GM12878 (cell line): ENCODE data around the gene RNF169. TPM values are rescaled to one million over a fixed set of nuclear protein-coding genes. Genes with fewer than 3 reads are reported as not detected.

Experiments used
- ATAC-seq: fragments of 200-7000 bp; cut with Tn5 transposase; 3 replicates; pipeline ENCODE4 v1.9.1; 2020; ENCODE audit warnings: mild to moderate bottlenecking, moderate library complexity
- BruUV-seq: library from RNA; stranded (reverse); fragments of 400-500 nt; replicated peaks from 2 replicates; lab custom pipeline; 2021; lab: Mats Ljungman, UMichigan
- CTCF ChIA-PET: fragments of 300-600 bp; sonication (Branson Sonifier 250); formaldehyde crosslinking; extraction: SDS; loops from one replicate; lab custom pipeline; 2021; ENCODE audit warnings: inconsistent platforms; lab: Yijun Ruan, JAX
- POLR2A ChIA-PET: fragments of 350-600 bp; formaldehyde crosslinking; extraction: SDS; loops from one replicate; lab custom pipeline; 2021; ENCODE audit warnings: inconsistent platforms; lab: Charles Lee
- RAD21 ChIA-PET: fragments of 300-600 bp; sonication (Branson Sonifier 250); formaldehyde crosslinking; loops from one replicate; lab custom pipeline; 2023; ENCODE audit warnings: antibody characterized with exemption; ENCODE audit not compliant: unreplicated experiment; lab: Charles Lee
- SMC1A ChIA-PET: fragments of 300-600 bp; sonication (Branson Sonifier 250); formaldehyde crosslinking; loops from one replicate; lab custom pipeline; 2023; ENCODE audit not compliant: unreplicated experiment, uncharacterized antibody; lab: Charles Lee
- DNase-seq: peaks from one replicate; pipeline ENCODE4 v3.0.0-alpha.2; 2011; ENCODE audit warnings: low read depth, low spot score
- FAIRE-seq: peaks from 3 replicates; lab custom pipeline; 2011; peaks lifted over from hg19 to GRCh38; lab: Jason Lieb, UNC
- H2AFZ ChIP-seq: 2 replicates; pipeline ENCODE4 v1.6.0; 2011; ENCODE audit warnings: low read depth, low read length, control low read depth; ENCODE audit not compliant: control insufficient read depth
- H3K27ac ChIP-seq: 2 replicates; pipeline ENCODE4 v1.5.1; 2011; ENCODE audit warnings: control low read depth; ENCODE audit not compliant: control insufficient read depth, insufficient read depth
- H3K27me3 ChIP-seq, 2 experiments: replicated peaks in 1 of 2; 2 replicates each; pipeline versions ENCODE4 v1.6.0 to v1.6.1; 2011; ENCODE audit warnings: low read length in 1 of 2; ENCODE audit not compliant: control insufficient read depth in 2 of 2, insufficient read depth in 2 of 2
- H3K36me3 ChIP-seq, 2 experiments: 2 replicates each; pipeline ENCODE4 v1.5.1; 2011; ENCODE audit warnings: low read length in 1 of 2; ENCODE audit not compliant: control insufficient read depth in 2 of 2, insufficient read depth in 2 of 2
- H3K4me1 ChIP-seq: 2 replicates; pipeline ENCODE4 v1.6.1; 2011; ENCODE audit warnings: mild to moderate bottlenecking, low read length, moderate library complexity, mixed read lengths; ENCODE audit not compliant: control insufficient read depth, insufficient read depth
- H3K4me2 ChIP-seq: 2 replicates; pipeline ENCODE4 v1.6.0; 2011; ENCODE audit warnings: control low read depth; ENCODE audit not compliant: control insufficient read depth, insufficient read depth
- H3K4me3 ChIP-seq: fragments of 200-600 bp; sonication (generic); 2 replicates; pipeline ENCODE4 v1.5.1; 2016
- H3K79me2 ChIP-seq: 2 replicates; pipeline ENCODE4 v1.6.0; 2011; ENCODE audit warnings: low read length; ENCODE audit not compliant: control insufficient read depth, insufficient read depth
- H3K9ac ChIP-seq: 2 replicates; pipeline ENCODE4 v1.8.0; 2011; ENCODE audit warnings: low read length, control low read depth, mixed read lengths; ENCODE audit not compliant: control insufficient read depth, insufficient read depth
- H3K9me3 ChIP-seq: replicated peaks from 3 replicates; pipeline ENCODE4 v1.5.1; 2011; ENCODE audit warnings: mild to moderate bottlenecking, low read length; ENCODE audit not compliant: control insufficient read depth, insufficient read depth
- H4K20me1 ChIP-seq: 2 replicates; pipeline ENCODE4 v1.6.0; 2011; ENCODE audit not compliant: control insufficient read depth, insufficient read depth
- BRCA1 ChIP-seq: IDR thresholded peaks from 2 replicates; pipeline ENCODE4 v1.6.1; 2011; ENCODE audit warnings: low read depth, low read length, improper control_type of control experiment
- IRF3 ChIP-seq: fragments of 450-650 bp; IDR thresholded peaks from 2 replicates; pipeline ENCODE4 v1.6.1; 2014; ENCODE audit warnings: mild to moderate bottlenecking
- KAT2A ChIP-seq: conservative IDR thresholded peaks from 2 replicates; pipeline ENCODE4 v1.6.1; 2011; ENCODE audit warnings: low read depth, low read length; ENCODE audit not compliant: control insufficient read depth
- NR2C1 ChIP-seq: fragments of 450-650 bp; IDR thresholded peaks from 2 replicates; pipeline ENCODE4 v1.6.1; 2017; ENCODE audit warnings: antibody characterized with exemption, mild to moderate bottlenecking, moderate library complexity
- PRDM15 ChIP-seq: fragments of 450-650 bp; formaldehyde crosslinking; IDR thresholded peaks from 2 replicates; pipeline ENCODE4 v1.4.0; 2020; ENCODE audit warnings: mild to moderate bottlenecking, moderate library complexity
- RAD21 ChIP-seq: IDR thresholded peaks from 2 replicates; pipeline ENCODE4 v1.6.1; 2011; ENCODE audit warnings: mild to moderate bottlenecking, low read depth, low read length, moderate library complexity; ENCODE audit not compliant: insufficient read depth
- SIX5 ChIP-seq: IDR thresholded peaks from 2 replicates; pipeline ENCODE4 v1.6.1; 2011; ENCODE audit warnings: mild to moderate bottlenecking, low read depth, low read length, moderate library complexity; ENCODE audit not compliant: severe bottlenecking
- STAT1 ChIP-seq: fragments of 450-650 bp; conservative IDR thresholded peaks from 2 replicates; pipeline ENCODE4 v1.6.1; 2014; ENCODE audit warnings: antibody characterized with exemption, mild to moderate bottlenecking
- YY1 ChIP-seq: IDR thresholded peaks from 2 replicates; pipeline ENCODE4 v1.6.1; 2011; ENCODE audit warnings: low read depth, mild to moderate bottlenecking, low read length
- WGBS: methylation state at CpG from one replicate; pipeline ENCODE4 v1.1.6; 2016; ENCODE audit warnings: low lambda C conversion rate; ENCODE audit not compliant: insufficient replicate concordance, insufficient coverage; ENCODE audit errors: missing lambda C conversion rate; 5-methylcytosine and 5-hydroxymethylcytosine counted together
- in situ Hi-C: fragments of 300-500 bp; cut with MboI; formaldehyde crosslinking; loops from 9 replicates; pipeline ENCODE4 v1.14.3; 2018; ENCODE audit warnings: mixed read lengths
- intact Hi-C: fragments of 100-400 bp; cut with micrococcal nuclease; formaldehyde crosslinking; loops from one replicate; pipeline ENCODE4 v1.14.2; 2022; ENCODE audit not compliant: unreplicated experiment
- polyA plus RNA-seq, 11 experiments: library from polyadenylated mRNA; depleted of rRNA in 4 of 11; unstranded in 6 of 11; stranded (reverse) in 5 of 11; fragments of >200 nt; fragmentation: Nextera tagmentation in 4 of 11; fragmentation: Illumina TruSeq in 1 of 11; extraction: Ambion mirVana in 4 of 11; extraction: Trizol in 1 of 11; gene quantifications; 1 replicate in 1 of 11; 2 replicates in 10 of 11; pipeline versions ENCODE4 v1.2.1 to v1.2.3, GENCODE V29; 2011 to 2016; ENCODE audit warnings: inconsistent platforms in 2 of 11, missing spikeins in 2 of 11, low read depth in 1 of 11
- total RNA-seq, 4 experiments: library from RNA; depleted of rRNA in 3 of 4; stranded (reverse); fragments of >200 nt in 3 of 4; fragmentation: Illumina TruSeq in 1 of 4; extraction: Trizol in 1 of 4; gene quantifications; 2 replicates each; pipeline versions ENCODE4 v1.2.1 to v1.2.3, GENCODE V29; 2013 to 2021
- TF ChIP-seq, protein P1 (sequence below): fragments of 150-350 bp; IDR thresholded peaks from 2 replicates; pipeline ENCODE4 v1.6.1; 2014; ENCODE audit warnings: mild to moderate bottlenecking, low read depth, low read length

RNF169 gene
- total and polyA plus RNA-seq, 10 of the 15 experiments (the other 5 are each of a cell fraction or from before 2014, with no cell fraction given), result 0.32 to 13.2 (median 6.4) TPM

- TF ChIP-seq, protein P1, sequence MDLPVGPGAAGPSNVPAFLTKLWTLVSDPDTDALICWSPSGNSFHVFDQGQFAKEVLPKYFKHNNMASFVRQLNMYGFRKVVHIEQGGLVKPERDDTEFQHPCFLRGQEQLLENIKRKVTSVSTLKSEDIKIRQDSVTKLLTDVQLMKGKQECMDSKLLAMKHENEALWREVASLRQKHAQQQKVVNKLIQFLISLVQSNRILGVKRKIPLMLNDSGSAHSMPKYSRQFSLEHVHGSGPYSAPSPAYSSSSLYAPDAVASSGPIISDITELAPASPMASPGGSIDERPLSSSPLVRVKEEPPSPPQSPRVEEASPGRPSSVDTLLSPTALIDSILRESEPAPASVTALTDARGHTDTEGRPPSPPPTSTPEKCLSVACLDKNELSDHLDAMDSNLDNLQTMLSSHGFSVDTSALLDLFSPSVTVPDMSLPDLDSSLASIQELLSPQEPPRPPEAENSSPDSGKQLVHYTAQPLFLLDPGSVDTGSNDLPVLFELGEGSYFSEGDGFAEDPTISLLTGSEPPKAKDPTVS, result no peak
- TF ChIP-seq YY1, result no peak
Measured at GRCh38 chr11:74847895-74848294, 99.2 kb downstream of the RNF169 start (continued).

DNA sequence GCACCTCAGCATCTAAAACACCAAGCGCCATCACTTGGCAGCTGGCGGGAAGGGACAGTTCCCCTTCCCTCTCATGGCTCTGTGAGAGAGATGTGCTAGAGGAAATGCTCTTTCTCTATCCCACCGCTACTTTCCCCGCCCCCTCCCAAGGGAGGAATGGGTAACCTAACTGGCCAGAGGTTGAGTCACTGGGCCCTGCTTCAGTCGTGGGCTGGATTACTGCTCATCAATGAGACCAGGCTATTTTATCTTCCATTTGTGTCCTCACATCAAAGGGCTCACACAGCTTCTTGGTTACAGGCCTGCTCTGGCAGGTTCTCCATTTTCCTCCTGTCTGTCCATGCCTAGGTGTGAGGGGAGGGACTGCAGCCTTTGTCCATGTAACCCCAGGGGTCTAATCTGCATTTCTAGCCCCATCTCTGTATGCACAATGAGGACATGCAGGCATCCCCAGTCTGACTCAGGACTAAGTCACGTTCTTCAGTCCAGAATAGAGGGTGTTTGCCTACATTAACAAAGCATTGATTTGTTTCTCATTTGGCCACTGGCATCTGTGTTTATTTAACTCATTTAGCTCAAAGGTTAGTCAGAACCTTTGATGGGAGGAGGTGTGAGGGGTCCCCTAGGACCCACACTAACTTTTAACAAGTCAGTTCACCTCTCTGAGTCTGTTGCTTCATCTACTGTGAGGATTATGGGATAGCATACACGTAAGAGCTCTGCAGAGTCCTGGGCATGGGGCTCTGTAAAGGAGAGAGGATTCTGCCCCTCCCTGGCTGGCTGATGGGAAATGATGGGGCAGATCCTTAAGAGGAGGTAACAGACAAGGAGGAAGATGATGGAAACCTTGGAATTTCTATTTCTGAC lies 101.1 kb downstream of the RNF169 start:
- Histone ChIP-seq H3K27me3 (no peaks in the 10 kb centered on the region), H4K20me1 (no peaks in the 10 kb centered on the region), H3K79me2 (no peaks in the 10 kb centered on the region), H3K27ac (no peak overlapping the region), H3K4me3 (no peak overlapping the region), H3K4me2 (no peak overlapping the region), H3K9me3 (no peaks in the 10 kb centered on the region), H3K9ac (no peak overlapping the region), H3K4me1 (no peaks in the 10 kb centered on the region), H3K36me3 (peaks cover 0 to 16% of the 10 kb centered on the region in 2 experiments; a peak in 3 of 4 replicates), H2AFZ (no peak overlapping the region)
- ChIA-PET POLR2A (no interaction called here), CTCF (interaction anchor here (1.0 kb wide), 1 partner anchor 291 kb away, joined by 3 read pairs; no protein-coding TSS in a partner anchor), SMC1A (no interaction called here), RAD21 (no interaction called here)
- 65% methylated on average over 7 of the region's 7 CpGs for WGBS
- DNase-seq (no peak), FAIRE-seq (no peak), ATAC-seq (no peak)
- in situ Hi-C loops (no loop called here), intact Hi-C loops (no loop called here)
- BruUV-seq, result no TSS peak
- TF ChIP-seq KAT2A, result no peak
- TF ChIP-seq BRCA1, result no peak
- no peak for TF ChIP-seq STAT1
- TF ChIP-seq NR2C1, result no peak
- TF ChIP-seq RAD21, result no peak
- no peak for TF ChIP-seq PRDM15
- no peak for TF ChIP-seq IRF3
- TF ChIP-seq SIX5, result no peak
